Nephron progenitor cell (in vitro differentiated cells): ENCODE measurements around the gene NOS3.
"Not testable (repeated sequence)": the region's sequence is repeated elsewhere in the genome, so short reads cannot be mapped to it uniquely, and the experiment has no call there.

Source experiments
- DNase-seq: peaks from one replicate; pipeline ENCODE4 v3.0.0; 2021
- H3K27ac Mint-ChIP-seq: 2 replicates; pipeline ENCODE4 v1.8.0; 2021; ENCODE audit warnings: mild to moderate bottlenecking, moderate library complexity, mixed read lengths
- H3K27me3 Mint-ChIP-seq: 2 replicates; pipeline ENCODE4 v1.8.0; 2021; ENCODE audit warnings: mild to moderate bottlenecking, low read depth, mixed read lengths; ENCODE audit not compliant: poor library complexity
- H3K36me3 Mint-ChIP-seq: 2 replicates; pipeline ENCODE4 v1.8.0; 2021; ENCODE audit warnings: low read depth, mixed read lengths
- H3K4me1 Mint-ChIP-seq: 2 replicates; pipeline ENCODE4 v1.8.0; 2021; ENCODE audit warnings: mixed read lengths
- H3K4me3 Mint-ChIP-seq: 2 replicates; pipeline ENCODE4 v1.8.0; 2021; ENCODE audit warnings: mild to moderate bottlenecking, moderate library complexity, mixed read lengths
- H3K9me3 Mint-ChIP-seq: 2 replicates; pipeline ENCODE4 v1.8.0; 2021; ENCODE audit warnings: mild to moderate bottlenecking, moderate library complexity, mixed read lengths
- TF ChIP-seq, protein P1 (sequence below): fragments of 200-600 bp; sonication (generic); IDR thresholded peaks from 2 replicates; pipeline ENCODE4 v1.5.0; 2021; ENCODE audit warnings: antibody characterized with exemption

NOS3 gene

GRCh38 chr7:151035026-151035717 lies 44.4 kb downstream of the NOS3 start:
- H3K27me3 Mint-ChIP-seq: no peaks in the 10 kb centered on the region
- peaks cover 17% of the 10 kb centered on the region for H3K4me1 Mint-ChIP-seq
- H3K9me3 Mint-ChIP-seq: no peaks in the 10 kb centered on the region
- no peaks in the 10 kb centered on the region for H3K36me3 Mint-ChIP-seq
- H3K27ac Mint-ChIP-seq: peak overlapping the region; percentile 78
- TF ChIP-seq, protein P1, sequence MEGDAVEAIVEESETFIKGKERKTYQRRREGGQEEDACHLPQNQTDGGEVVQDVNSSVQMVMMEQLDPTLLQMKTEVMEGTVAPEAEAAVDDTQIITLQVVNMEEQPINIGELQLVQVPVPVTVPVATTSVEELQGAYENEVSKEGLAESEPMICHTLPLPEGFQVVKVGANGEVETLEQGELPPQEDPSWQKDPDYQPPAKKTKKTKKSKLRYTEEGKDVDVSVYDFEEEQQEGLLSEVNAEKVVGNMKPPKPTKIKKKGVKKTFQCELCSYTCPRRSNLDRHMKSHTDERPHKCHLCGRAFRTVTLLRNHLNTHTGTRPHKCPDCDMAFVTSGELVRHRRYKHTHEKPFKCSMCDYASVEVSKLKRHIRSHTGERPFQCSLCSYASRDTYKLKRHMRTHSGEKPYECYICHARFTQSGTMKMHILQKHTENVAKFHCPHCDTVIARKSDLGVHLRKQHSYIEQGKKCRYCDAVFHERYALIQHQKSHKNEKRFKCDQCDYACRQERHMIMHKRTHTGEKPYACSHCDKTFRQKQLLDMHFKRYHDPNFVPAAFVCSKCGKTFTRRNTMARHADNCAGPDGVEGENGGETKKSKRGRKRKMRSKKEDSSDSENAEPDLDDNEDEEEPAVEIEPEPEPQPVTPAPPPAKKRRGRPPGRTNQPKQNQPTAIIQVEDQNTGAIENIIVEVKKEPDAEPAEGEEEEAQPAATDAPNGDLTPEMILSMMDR: no peak
- DNase-seq: no peak
- H3K4me3 Mint-ChIP-seq: no peak overlapping the region

- no peak overlapping the region for H3K4me3 Mint-ChIP-seq
- TF ChIP-seq, protein P1: no peak
- H3K9me3 Mint-ChIP-seq: no peaks in the 10 kb centered on the region
- no peaks in the 10 kb centered on the region for H3K36me3 Mint-ChIP-seq
- H3K4me1 Mint-ChIP-seq: peaks cover 17% of the 10 kb centered on the region
- H3K27ac Mint-ChIP-seq: peak overlapping the region; percentile 78
- DNase-seq: no peak
- peaks cover 5% of the 10 kb centered on the region for H3K27me3 Mint-ChIP-seq
Measured at GRCh38 chr7:151035902-151036301, 45.1 kb downstream of the NOS3 start.

DNA sequence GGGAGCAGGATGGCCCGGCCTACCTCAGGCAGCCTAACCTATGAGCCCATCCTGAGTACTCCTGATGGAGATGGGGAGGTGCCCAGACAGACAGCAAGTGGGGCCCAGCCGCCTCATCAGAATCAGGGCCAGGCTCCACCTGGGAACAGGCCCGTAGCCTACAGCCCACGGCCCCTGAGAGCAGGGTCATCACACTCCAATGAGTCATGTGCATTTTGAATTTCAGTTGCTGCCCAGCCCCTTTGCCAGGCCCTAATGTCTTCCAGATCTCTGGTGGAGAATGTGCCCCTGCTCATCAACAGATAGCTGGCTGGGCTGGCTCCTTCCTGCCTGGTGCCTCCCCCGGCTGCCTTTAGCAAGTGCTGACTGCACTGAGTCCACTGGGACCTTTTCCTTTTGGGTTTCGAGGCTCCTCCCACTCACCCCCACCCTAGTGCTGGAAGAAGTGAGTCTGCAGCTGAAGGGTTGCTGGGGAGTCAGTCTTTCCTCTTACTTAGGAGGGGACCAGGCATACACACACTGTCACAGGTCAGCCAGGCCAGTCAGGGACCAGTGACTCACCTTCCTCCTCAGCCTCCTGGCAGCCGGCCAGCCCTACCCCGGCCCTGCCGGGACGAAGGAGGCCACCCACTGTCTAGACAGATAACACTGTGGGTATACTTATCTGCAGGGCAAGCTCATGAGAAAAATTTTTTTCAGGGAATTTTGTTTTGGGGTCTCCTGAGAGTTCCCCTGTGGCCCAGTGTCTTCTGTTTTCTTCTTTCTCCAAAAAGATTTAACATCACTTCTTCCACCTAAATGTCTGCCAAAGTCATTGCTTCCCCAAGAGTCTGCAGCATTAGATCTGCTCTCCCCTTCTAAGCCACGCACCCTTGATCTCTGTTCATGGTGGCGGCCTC lies 48.4 kb downstream of the NOS3 start:
- Mint-ChIP-seq H3K27ac (peak overlapping the region; percentile 88), H3K4me3 (no peak overlapping the region)
- peak; percentile 28 for DNase-seq

DNA sequence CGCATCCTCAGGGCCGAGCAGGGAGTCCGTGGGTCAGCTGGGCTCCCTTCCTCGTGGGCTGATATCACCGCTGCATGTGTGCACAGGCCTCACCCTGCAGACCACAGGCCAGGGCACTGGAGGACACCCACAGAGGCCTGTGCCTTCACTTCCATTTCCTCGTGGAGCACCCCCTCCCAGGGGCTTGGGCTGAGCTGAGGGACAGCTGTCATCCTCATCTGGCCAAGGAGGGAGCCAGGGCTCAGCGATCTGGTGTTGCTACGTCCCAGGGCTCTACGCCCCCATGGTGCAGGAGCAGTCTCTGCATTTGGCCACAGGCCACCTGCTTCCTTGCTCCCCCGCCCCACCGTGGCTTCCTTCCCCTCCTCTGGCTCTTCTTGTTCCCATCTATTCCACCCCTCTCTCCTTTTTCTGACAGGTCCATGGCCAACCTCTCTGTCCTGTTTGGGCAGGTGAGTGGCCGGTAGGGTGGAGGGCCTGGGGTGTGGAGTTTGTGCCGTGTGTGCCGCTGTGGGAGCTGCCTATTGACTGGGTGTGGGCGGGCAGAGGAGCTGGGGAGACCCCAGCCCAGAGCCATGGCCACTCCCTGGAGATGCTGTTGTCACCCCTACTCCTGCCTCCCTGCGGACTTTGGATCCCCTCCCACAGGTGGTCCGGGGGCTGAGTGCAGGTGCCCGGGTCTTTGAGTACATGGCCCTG lies 49.2 kb downstream of the NOS3 start:
- TF ChIP-seq, protein P1: no peak
- Mint-ChIP-seq H3K27ac (peak overlapping the region; percentile 64), H3K4me1 (peaks cover 17% of the 10 kb centered on the region)

More for the DNA sequence above, 48.4 kb downstream of the NOS3 start:
- H3K27me3 Mint-ChIP-seq: peaks cover 8% of the 10 kb centered on the region
- H3K9me3 Mint-ChIP-seq: no peaks in the 10 kb centered on the region
- H3K36me3 Mint-ChIP-seq: no peaks in the 10 kb centered on the region
- peaks cover 17% of the 10 kb centered on the region for H3K4me1 Mint-ChIP-seq
- TF ChIP-seq, protein P1: no peak

GRCh38 chr7:151040616-151041375 lies 50.0 kb downstream of the NOS3 start:
- Mint-ChIP-seq H3K27me3 (peaks cover 8% of the 10 kb centered on the region), H3K27ac (no peak overlapping the region), H3K36me3 (no peaks in the 10 kb centered on the region), H3K4me1 (peaks cover 17% of the 10 kb centered on the region), H3K4me3 (no peak overlapping the region), H3K9me3 (no peaks in the 10 kb centered on the region)
- DNase-seq: no peak
- TF ChIP-seq, protein P1: no peak

More for the DNA sequence above, 49.2 kb downstream of the NOS3 start:
- H3K4me3 Mint-ChIP-seq: no peak overlapping the region
- no peak for DNase-seq
- H3K9me3 Mint-ChIP-seq: no peaks in the 10 kb centered on the region
- peaks cover 8% of the 10 kb centered on the region for H3K27me3 Mint-ChIP-seq
- no peaks in the 10 kb centered on the region for H3K36me3 Mint-ChIP-seq

- not testable (repeated sequence) for H3K4me3 Mint-ChIP-seq, DNase-seq, H3K9me3 Mint-ChIP-seq, H3K36me3 Mint-ChIP-seq, H3K27ac Mint-ChIP-seq
- Mint-ChIP-seq H3K27me3 (peaks cover 19% of the 10 kb centered on the region), H3K4me1 (peaks cover 32% of the 10 kb centered on the region)
Measured at GRCh38 chr7:151043449-151043848, 52.6 kb downstream of the NOS3 start.
